NCI-H446 (cell line): Measurements from ENCODE around the gene TRERF1.
"Not testable (repeated sequence)": the region's sequence is repeated elsewhere in the genome, so short reads cannot be mapped to it uniquely, and the experiment has no call there.

Experiments used
- DNase-seq, 2 experiments: peaks; one replicate each; lab custom pipeline; 2025; lab: John Stamatoyannopoulos, UW

TRERF1 gene

DNA sequence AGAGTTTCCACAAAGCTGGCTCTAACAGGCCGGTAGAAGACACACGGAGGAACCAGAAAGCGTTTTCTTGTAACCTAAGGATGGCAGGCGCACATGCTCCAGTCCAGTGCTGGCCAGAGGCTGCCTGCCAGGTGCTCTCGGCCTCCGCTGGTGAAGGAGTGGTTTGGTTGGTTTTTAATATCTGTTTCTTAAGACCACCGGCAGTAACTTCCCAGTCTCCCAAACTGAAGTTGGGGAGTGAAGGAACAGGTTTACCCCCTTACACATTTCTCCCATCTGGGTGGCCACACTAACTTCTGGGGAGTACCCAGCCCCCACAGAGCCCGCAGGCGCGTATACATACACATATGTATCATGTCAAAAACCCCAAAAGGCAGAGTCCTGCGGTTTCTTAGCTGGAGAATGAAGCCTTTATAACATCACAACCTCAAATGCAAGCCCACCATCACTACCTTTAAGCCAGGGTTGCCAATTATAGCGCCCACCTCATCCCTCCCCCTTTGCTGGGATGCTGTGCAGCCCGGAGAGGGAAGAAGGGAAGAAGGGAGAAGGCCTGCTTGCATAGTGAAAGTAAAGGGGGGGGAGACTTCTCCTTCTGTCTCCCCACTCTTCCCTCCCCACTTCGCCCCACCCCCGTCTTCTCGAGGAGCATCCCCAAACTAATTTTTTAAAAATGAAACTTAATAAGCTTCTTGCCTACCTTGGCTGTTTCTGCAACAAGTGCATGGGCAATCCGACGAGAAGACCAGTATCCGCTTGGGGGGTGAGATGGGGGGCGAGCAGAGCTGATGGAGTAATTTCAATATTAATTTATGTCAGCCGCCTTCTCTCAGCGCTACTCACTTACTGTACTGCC lies 1.0 kb downstream of the TRERF1 start:
- DNase-seq = peak in 1 of 2 experiments; percentile 44

DNA sequence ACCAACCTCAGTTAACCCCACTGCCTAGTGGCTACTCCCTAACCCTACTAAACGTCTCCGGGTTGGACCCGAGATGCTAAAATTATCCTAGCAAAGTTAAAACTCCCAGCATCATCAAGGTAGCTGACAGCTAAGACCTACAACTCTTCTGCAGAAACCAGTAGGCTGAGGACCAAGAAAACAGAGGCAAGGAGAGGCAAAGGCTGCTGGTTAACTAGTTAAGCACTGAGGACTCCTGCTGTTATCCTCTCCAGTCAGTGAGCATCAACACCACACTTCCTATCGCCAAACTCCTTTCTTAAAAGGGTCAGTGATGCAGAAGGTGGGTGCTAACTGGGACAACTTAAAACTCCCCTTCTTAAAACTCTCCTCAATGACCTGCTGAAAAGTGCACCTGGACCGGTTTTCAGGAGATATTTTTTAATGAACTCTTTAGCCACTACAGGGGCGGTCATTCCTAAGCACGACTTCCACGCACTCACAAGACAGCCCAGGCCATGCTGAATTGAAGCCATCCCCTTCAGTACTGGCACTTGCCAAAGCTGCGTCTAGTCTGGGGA lies 1.7 kb downstream of the TRERF1 start:
- DNase-seq = no peak

DNA sequence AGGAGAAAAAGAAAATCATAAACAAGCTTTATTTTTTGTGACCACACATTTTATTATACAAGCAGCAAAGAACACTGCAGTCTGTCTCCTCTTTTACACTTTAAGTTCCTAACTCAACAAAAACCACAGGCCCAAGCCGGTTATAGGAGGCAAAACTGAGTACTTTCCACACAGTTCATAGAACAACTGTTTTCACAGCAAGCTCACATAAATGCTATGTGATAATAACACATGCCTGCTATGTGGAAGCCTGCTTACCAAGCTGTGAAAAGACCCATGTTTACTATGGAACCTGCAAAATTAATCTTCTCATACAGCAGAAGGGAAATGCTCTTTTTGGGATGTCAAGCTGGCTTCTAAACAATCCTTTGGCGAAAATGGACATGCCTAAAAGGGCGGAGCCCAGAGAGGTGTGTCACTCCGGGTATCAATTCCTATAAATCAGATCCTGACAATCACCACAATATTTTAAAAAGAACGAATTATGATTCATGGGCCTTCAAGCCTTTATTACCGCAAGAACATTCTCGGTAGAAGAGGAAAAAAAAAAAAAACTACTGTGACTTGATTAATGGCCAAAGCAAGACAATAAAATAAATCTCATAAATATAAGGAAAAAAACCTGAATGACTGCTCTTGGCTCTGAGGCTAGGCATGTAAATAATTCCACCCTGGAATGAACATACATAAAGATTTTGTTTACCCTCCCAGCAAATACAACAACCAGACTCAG lies 2.6 kb downstream of the TRERF1 start:
- DNase-seq = no peak

DNA sequence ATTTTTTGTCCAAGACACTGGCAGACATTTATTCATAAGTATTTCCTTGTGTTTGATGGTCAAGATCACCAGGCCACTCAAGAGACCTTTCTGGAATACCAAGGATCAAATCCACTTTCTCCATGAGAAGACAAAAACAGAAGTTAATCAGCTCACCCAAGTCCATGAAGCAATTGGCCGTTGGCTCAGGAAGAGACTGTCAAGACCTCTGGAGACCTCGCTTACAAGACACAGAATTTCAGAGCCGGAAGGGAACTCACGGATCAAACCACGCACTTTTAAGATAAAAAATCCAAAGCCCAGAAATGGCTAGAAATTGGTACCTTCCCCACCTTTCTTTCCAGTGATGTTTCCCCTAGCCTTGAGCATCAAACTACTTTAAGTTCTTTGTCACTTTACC lies 3.3 kb downstream of the TRERF1 start:
- DNase-seq = no peak

DNA sequence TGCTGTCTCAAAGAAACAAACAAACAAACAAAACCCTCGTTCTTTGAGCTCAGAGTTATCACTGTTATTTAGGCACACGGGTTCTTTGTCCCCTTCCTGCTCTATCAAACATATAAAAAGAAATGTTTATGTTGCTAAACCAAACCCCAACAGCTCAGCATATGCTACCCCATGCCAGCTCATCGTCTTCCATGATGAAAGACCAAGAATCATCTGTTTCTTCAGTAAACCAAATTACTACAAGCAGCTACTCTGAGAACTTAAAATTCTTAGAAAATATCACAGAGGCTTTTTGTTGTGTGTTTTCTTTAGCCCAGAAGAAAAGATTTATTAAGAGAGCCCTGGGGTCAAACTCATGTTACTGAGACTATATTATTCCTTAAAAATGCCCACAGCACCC lies 4.7 kb downstream of the TRERF1 start:
- no peak for DNase-seq

DNA sequence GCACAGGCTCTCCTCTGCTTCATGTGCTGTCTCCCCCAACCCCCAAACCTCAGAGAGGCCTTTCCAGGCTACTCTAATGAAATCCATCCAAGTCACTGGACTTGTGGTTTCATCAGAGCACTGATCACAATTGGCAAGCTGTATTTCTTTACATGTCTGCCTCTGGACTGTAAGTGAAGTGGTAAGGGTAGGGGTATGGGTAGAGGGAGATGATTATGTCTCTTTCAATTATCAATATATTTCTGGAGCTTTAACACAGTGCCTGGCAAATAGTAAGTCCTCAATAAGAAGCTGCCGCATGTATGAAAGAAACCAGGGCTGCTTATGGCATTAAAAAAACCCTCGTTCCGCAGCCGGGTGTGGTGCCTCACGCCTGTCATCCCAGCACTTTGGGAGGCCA lies 5.4 kb downstream of the TRERF1 start:
- DNase-seq = no peak

DNA sequence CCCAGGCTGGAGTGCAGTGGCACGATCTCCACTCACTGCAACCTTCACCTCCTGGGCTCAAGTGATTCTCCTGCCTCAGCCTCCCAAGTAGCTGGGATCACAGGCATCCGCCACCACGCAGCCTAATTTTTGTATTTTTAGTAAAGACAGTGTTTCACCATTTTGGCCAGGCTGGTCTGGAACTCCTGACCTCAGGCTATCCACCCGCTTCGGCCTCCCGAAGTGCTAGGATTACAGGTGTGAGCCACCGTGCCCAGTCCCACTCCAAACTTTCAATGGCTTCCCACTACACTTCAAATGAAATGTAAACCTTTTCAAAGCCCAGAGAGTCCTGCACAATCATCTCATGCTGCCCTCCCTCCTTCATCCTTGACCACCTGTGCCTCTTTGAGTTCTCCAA lies 5.8 kb downstream of the TRERF1 start:
- not testable (repeated sequence) for DNase-seq

DNA sequence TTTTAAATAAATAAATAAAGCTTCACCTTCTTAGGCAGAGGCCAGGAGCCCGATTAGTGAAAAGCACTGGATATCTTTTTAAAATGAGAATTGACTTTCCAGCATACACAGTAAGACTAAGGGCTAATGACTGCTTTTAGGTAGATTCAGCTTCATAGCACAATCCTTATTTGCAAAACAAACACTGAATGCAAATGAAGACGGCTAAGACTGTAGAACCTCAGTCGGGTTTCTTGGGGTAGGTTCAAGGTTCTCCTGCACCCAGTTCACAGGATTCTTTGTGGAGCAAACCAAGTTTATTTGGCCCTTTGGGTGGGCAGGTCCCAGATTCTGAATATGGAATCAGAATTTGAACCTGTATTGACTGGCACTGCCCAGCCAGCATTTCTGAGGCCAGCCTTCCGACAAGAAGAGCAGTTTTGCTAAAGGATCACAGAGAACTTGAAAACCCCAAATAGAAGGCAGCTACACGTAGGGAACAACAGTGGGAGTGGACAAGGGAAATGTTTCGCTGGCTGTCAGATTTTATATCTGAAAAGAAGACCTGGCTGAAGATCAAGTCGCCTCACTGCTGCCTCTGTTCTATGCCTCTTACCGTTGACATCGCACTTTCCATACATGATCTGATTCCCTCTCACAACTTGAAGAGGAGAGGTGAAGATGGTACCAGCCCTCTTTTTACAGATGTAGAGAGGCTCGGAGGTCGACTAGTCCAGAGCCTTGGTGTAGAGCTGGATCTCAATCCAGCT lies 8.2 kb downstream of the TRERF1 start:
- DNase-seq = no peak

DNA sequence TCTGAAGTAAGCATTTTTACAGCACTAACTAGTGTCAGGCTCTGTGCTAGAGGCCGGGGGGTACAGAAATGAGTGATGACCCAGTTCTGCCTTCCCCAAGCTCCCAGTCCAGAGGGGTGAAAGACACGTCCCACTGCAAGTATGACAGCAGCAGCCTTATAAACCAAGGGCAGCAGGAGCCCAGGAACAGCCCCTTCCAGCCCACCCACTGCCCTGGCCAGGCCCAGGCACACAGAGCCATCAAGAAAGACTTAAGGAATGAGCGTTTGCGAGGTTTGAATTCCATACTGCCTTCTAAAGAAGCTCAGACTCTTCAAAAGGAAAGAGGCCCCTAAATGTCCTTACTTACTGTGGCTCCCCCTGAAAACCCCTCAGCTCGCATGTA lies 10.0 kb downstream of the TRERF1 start:
- DNase-seq = no peak

DNA sequence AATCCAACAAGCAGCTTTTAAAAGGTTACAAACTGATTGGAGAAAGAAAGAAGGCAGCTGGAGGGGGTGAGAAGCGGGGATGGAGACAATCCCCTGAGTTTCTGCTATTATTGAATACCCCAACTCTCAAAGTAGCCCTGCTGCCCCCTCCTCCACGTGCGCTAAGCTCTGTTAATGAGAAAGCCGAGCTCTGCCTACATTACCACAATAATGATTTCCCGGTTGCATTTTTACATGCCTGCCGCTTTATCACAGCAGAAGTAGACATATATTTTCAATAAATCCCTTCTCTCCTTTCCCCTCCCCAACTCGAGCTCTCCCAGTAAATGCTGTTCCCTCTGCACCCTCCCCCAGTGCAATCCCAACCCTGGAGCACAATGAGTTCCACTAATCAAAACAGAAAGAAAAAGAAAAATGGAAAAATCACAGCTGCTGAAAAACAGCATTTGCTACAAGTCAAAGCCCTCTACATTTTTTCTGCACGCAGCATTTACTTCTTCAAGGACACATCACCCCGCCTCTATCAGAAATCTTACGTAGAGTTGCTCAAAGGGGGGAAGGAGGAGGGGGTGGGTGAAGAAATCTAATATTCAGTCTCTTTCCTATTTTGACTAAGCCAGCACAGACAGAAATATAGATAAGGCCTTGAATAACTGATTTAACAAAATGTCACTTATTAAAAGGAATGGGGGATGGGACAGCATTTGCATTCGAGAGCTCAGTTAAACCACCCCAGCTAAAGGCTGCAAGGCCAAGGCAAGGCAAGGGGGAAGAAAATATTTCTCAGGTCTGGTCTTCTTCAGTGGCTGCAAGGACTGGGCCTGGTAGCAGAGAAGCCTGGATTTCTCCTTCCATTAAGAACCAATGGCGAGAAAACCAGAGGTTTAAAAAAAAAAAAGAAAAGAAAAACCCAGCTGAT lies 10.7 kb downstream of the TRERF1 start:
- no peak for DNase-seq

DNA sequence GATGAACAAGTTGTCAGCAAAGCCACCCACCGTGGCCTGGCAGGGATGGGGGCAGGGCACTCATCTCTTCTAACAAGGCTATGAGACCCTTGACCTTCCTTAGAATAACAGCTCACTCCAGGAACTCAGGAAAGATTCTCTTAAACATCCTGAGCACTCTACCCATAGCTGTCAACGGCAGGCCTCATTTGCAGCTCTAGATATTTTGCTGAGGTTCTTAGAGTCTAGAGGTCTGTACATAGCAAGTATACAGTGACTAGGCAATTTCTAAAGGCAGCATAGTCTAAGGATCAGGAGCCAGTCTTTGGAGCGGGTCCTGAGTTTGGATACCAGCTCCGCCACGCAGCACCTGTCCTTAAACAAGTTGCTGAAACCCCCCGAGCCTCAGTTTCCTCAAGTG lies 11.7 kb downstream of the TRERF1 start:
- DNase-seq = no peak

DNA sequence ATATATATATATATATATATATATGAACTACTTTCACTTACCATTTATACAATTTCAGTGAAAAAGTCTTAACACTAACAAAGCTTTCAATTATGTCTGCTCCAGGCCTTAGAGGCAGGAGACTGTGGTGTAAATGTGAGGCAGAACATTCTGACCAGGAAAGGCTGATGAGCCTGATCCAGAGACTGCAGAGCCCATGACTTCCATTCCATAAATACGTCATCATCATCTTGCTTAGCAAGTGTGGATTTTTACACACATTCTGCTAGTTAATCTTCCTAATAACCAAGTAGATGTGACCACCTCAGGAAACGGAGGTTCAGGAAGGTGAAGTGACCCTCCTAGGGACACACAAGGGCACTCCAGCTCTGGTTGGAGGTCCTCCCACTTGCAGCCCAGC lies 14.9 kb downstream of the TRERF1 start:
- DNase-seq = no peak

DNA sequence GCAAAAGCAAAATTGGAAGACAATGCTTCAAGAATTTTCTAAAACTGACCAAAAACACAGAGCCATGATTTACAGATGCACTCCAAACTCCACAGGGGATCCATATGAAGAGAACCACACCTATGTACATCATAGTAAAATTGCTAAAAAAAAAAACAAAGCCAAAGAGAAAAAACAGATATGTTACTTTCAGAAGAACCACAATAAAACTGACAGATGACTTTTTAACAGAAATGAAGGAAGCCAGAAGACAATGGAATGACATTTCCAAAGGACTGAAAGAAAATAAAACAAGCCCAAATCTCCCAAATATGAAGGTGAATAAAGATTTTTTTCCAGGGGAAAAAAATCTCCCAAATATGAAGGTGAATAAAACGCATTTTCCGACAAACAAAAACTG lies 17.5 kb downstream of the TRERF1 start:
- DNase-seq = no peak

DNA sequence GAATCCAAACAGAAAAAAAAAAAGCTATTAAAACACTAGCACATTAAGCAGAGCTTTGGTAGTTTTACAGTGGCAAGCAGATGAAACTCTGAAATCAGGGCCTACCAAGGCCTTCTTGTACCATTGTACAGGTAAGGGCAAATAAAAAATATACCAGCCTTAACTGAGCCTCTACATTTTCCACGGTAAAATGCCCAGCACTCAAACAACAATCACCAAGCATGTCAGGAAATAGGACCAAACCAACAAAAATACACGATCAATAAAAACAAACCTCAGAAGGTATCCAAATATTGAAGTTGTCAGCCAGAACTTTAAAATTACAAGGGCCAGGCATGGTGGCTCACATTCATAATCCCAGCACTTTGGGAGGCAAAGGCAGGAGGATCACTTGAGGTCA lies 18.3 kb downstream of the TRERF1 start:
- DNase-seq = no peak

DNA sequence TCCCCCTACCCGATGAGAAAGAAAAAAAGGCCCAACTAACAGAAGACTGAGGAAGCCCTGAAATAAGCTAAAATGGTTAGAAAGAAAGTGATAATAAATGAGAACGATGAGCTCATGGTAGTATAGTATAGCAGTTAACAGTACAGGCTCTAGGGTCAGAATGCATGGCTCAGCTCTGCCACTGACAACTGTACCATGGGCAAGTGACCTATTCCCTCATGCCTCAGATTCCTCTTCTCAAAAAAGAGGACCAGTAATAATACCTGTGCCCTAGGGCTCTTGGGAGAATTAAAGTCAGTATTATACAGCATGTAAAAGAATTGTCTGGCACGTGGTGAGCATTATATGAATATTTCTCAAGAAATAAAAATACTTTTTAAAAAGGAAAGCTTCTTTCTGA lies 19.8 kb downstream of the TRERF1 start:
- no peak for DNase-seq

DNA sequence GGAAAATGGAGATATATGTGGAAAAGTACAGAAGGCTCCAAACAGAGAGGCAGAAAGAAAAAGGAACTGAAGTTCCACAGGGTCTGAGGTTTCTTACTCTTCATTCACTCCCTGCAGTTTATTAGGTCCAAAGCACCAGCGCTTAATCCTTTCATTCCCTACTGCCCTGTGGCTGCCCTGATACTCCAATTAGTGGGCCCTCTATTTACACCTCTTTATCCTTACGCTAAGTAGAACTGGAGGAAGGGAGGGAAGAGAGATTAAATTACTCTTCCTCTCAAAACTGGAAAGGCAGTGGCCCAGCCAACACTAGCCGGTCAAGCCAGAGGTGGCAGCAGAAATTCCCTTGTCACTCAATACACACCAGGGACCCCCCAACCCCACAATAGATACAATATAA lies 20.4 kb downstream of the TRERF1 start:
- DNase-seq = no peak

DNA sequence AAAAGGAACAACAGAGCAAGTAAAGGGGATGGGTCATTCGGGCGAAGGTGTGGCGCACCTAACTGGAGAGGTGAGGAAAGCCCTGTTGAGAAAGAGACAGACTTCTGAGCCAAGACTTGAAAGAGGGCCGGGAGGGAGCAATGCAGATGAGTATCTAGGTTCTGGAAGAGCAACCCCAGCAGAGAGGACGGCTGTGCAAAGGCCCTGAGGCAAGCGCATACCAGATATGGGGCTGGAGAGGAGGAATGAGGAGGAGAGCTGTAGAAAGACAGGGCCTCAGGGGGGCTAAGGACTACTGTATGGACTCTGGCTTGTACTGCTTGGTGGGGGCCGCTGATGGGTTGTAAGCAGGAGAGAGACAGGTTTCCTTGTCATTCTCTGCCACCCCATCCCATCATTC lies 21.9 kb downstream of the TRERF1 start:
- DNase-seq = no peak

DNA sequence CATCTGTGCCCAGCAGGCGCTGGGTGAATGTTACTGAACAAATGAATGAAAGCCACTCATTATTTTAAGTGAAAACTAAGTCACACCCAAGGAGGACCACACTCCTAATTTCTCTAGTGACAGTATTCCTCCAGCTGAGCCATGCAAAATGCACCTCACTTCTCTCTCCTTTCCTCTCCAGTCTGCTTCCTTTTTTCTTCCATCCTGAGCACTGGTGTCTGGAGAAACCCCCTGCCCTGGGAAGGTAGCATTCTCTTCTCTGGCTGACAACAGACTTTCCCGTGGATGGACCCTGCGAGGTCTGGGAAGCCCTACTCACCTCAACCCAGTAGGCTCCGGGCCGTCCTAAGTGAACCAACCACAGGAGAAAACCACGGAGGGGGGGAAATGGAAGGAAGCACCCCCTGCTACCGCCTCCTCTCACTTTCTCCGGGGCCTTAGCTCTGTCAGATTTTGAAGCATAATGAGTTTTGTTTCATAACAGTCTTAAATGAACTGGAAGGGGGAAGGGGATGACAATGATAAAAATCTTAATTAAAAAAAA lies 22.6 kb downstream of the TRERF1 start:
- DNase-seq = no peak

DNA sequence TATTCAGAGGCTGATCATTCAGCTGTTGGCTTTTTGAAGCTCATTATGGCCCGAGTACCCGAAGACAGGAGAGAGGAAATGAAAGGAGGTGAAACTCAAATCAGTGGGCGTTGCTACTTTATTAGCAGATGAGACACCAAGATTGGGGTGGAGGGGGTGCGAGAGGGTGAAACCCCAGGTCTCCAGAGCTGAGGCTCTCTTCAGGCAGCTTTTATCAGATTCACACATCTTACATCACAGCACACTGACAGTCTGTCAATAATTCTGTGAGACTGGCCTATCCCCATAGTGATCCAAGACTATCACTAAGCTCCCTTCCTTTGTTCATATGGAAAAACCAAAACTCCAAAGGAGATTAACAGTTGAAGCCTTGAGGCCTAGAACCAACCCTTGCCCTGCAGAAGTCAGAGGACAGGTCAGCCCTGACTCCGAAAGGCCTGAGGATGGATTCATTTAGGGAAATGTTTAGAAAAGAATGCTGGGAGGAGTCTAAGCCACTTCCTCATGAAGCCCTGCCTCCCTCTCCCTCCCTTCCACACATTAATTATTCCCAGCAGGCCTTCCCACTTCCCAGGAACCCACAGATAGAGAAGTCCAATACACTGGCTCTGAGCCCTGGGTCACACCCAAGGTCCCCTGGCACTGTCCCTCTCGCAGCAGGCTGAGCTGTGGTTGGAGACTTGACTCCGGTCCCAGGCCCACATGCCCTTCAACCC lies 23.2 kb downstream of the TRERF1 start:
- no peak for DNase-seq

DNA sequence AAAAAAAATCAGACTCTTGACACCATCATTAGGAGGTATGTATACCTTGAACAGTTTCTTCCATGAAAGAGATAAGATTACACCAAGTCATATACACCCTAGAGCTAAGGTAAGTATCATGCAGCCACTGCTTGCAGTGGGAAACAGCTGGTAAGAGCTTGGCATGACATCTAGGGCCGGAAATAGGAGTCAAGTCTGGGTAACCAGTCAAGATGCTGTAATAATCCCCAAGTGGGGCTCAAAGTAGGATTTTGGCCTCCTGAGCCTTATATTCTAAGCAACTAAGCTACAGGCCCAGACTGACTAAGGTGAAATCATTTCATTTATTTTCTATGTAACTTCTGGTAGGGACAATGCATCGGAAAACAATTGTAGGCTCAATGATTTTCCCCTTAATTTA lies 23.9 kb downstream of the TRERF1 start:
- DNase-seq = no peak

DNA sequence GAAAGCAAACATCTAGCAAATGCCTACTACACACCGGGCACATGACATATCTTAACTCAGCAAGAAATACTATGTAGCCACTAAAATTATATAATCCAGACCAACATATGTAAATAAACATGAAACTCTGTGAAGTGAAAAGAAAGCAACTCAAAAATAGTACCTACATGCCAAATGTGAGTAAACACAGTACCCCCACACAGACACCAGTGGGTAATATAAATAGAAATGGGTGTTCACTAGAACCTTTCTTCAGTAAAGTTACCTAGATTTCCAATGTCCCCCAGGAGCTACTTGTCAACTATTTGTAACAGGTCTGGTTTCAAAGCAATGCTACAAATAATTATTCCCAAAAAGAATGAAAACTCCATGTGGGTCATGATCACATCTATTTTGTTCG lies 25.5 kb downstream of the TRERF1 start:
- DNase-seq = no peak
